HEK293T (cell line): ENCODE results near the gene SSR1.

Experiments used
- CTCF ChIA-PET: fragments of 350-600 bp; formaldehyde crosslinking; extraction: SDS; loops from one replicate; lab custom pipeline; 2021; ENCODE audit warnings: antibody characterized with exemption, inconsistent platforms; lab: Yijun Ruan, JAX
- POLR2A ChIA-PET: fragments of 350-600 bp; formaldehyde crosslinking; extraction: SDS; loops from one replicate; lab custom pipeline; 2020; ENCODE audit warnings: antibody characterized with exemption, inconsistent platforms; lab: Yijun Ruan, JAX
- DNase-seq: peaks from one replicate; pipeline ENCODE4 v3.0.0; 2012; ENCODE audit warnings: mixed read lengths; ENCODE audit errors: extremely low spot score
- ARNT ChIP-seq: fragments of 450-650 bp; IDR thresholded peaks from 2 replicates; pipeline ENCODE4 v1.6.1; 2017; ENCODE audit warnings: mild to moderate bottlenecking
- CTBP1 ChIP-seq: fragments of 450-650 bp; IDR thresholded peaks from 2 replicates; pipeline ENCODE4 v1.6.1; 2016; ENCODE audit warnings: borderline replicate concordance
- FOXM1 ChIP-seq: fragments of 450-650 bp; IDR thresholded peaks from 2 replicates; pipeline ENCODE4 v1.6.1; 2017; ENCODE audit warnings: mild to moderate bottlenecking, borderline replicate concordance
- L3MBTL2 ChIP-seq: fragments of 450-650 bp; conservative IDR thresholded peaks from 2 replicates; pipeline ENCODE4 v1.6.1; 2016; ENCODE audit warnings: mild to moderate bottlenecking
- LEF1 ChIP-seq: fragments of 450-650 bp; IDR thresholded peaks from 2 replicates; pipeline ENCODE4 v1.6.1; 2017; ENCODE audit warnings: mild to moderate bottlenecking, borderline replicate concordance
- SUZ12 ChIP-seq: fragments of 450-650 bp; IDR thresholded peaks from 2 replicates; pipeline ENCODE4 v1.6.1; 2016; ENCODE audit warnings: mild to moderate bottlenecking
- TARDBP ChIP-seq: fragments of 450-650 bp; IDR thresholded peaks from 2 replicates; pipeline ENCODE4 v1.6.1; 2016
- ZNF384 ChIP-seq: fragments of 450-650 bp; IDR thresholded peaks from 2 replicates; pipeline ENCODE4 v1.6.1; 2016
- TF ChIP-seq, protein P1 (sequence below): fragments of 450-650 bp; IDR thresholded peaks from 2 replicates; pipeline ENCODE4 v1.6.1; 2016

SSR1 gene

GRCh38 chr6:7218406-7218988 is 94.5 kb downstream of the SSR1 start:
- DNase-seq = no peak
- POLR2A ChIA-PET = no interaction called here
- CTCF ChIA-PET = no interaction called here
- TF ChIP-seq TARDBP (no peak), ZNF384 (no peak), CTBP1 (no peak), LEF1 (no peak), SUZ12 (no peak), L3MBTL2 (no peak), FOXM1 (no peak), ARNT (no peak)
- TF ChIP-seq, protein P1, sequence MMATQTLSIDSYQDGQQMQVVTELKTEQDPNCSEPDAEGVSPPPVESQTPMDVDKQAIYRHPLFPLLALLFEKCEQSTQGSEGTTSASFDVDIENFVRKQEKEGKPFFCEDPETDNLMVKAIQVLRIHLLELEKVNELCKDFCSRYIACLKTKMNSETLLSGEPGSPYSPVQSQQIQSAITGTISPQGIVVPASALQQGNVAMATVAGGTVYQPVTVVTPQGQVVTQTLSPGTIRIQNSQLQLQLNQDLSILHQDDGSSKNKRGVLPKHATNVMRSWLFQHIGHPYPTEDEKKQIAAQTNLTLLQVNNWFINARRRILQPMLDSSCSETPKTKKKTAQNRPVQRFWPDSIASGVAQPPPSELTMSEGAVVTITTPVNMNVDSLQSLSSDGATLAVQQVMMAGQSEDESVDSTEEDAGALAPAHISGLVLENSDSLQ = no peak
